WTC11 (cell line): Measurements from ENCODE around the gene DNAJC6. TPM values are rescaled to one million over a fixed set of nuclear protein-coding genes. Genes with fewer than 3 reads are reported as not detected.

Source experiments
- ATAC-seq: fragments of 200-7000 bp; cut with Tn5 transposase; 2 replicates; pipeline ENCODE4 v1.10.0; 2021; ENCODE audit warnings: mild to moderate bottlenecking, moderate library complexity
- CTCF ChIA-PET: fragments of 300-600 bp; sonication (Branson Sonifier 250); formaldehyde crosslinking; loops from one replicate; lab custom pipeline; 2021; ENCODE audit warnings: antibody characterized with exemption; lab: Charles Lee
- POLR2A ChIA-PET: fragments of 350-600 bp; sonication (Branson Sonifier 250); formaldehyde crosslinking; loops from one replicate; lab custom pipeline; 2021; ENCODE audit warnings: antibody characterized with exemption; lab: Charles Lee
- DNase-seq: peaks from one replicate; pipeline ENCODE4 v3.0.0; 2021; ENCODE audit warnings: low spot score
- H3K27ac Mint-ChIP-seq: 2 replicates; pipeline ENCODE4 v1.8.0; 2021; ENCODE audit warnings: mixed read lengths
- H3K27me3 Mint-ChIP-seq: 2 replicates; pipeline ENCODE4 v1.8.0; 2021; ENCODE audit warnings: low read depth, mild to moderate bottlenecking, moderate library complexity, mixed read lengths
- H3K36me3 Mint-ChIP-seq: 2 replicates; pipeline ENCODE4 v1.8.0; 2021; ENCODE audit warnings: mixed read lengths
- H3K4me1 Mint-ChIP-seq: 2 replicates; pipeline ENCODE4 v1.8.0; 2022; ENCODE audit warnings: mixed read lengths
- H3K4me3 Mint-ChIP-seq: 2 replicates; pipeline ENCODE4 v1.8.0; 2021; ENCODE audit warnings: mild to moderate bottlenecking, moderate library complexity, mixed read lengths
- H3K9me3 Mint-ChIP-seq: 2 replicates; pipeline ENCODE4 v1.8.0; 2021; ENCODE audit warnings: mixed read lengths
- CREM ChIP-seq: sonication (generic); formaldehyde crosslinking; IDR thresholded peaks from 2 replicates; pipeline ENCODE4 v1.8.1; 2022; ENCODE audit warnings: mild to moderate bottlenecking, missing genetic modification reagents, moderate library complexity
- EMX1 ChIP-seq: fragments of 250-450 bp; sonication (Bioruptor Pico); IDR thresholded peaks from 2 replicates; pipeline ENCODE4 v1.8.0; 2021; ENCODE audit warnings: mild to moderate bottlenecking
- ESRRA ChIP-seq: sonication (generic); formaldehyde crosslinking; IDR thresholded peaks from 2 replicates; pipeline ENCODE4 v1.8.1; 2022; ENCODE audit warnings: mild to moderate bottlenecking, missing genetic modification reagents, borderline replicate concordance
- FOXP1 ChIP-seq: sonication (generic); formaldehyde crosslinking; IDR thresholded peaks from 2 replicates; pipeline ENCODE4 v1.8.0; 2022; ENCODE audit warnings: missing genetic modification reagents, mild to moderate bottlenecking, moderate library complexity, borderline replicate concordance
- JUN ChIP-seq: sonication (generic); formaldehyde crosslinking; IDR thresholded peaks from 2 replicates; pipeline ENCODE4 v1.8.0; 2023; ENCODE audit warnings: mild to moderate bottlenecking, missing genetic modification reagents
- NFYB ChIP-seq: sonication (generic); formaldehyde crosslinking; conservative IDR thresholded peaks from 2 replicates; pipeline ENCODE4 v1.8.0; 2022; ENCODE audit warnings: low read depth, missing genetic modification reagents
- TP53 ChIP-seq: sonication (generic); formaldehyde crosslinking; IDR thresholded peaks from 2 replicates; pipeline ENCODE4 v1.8.1; 2023; ENCODE audit warnings: mild to moderate bottlenecking, missing genetic modification reagents
- ZNF121 ChIP-seq: sonication (generic); formaldehyde crosslinking; IDR thresholded peaks from 2 replicates; pipeline ENCODE4 v1.8.0; 2023; ENCODE audit warnings: missing genetic modification reagents
- ZNF138 ChIP-seq: sonication (generic); formaldehyde crosslinking; conservative IDR thresholded peaks from 2 replicates; pipeline ENCODE4 v1.8.1; 2022; ENCODE audit warnings: mild to moderate bottlenecking, moderate library complexity, missing genetic modification reagents
- ZNF317 ChIP-seq: sonication (generic); formaldehyde crosslinking; IDR thresholded peaks from 2 replicates; pipeline ENCODE4 v1.8.1; 2023; ENCODE audit warnings: low read depth, mild to moderate bottlenecking, moderate library complexity, missing genetic modification reagents, borderline replicate concordance
- ZNF416 ChIP-seq: fragments of 250-450 bp; sonication (Bioruptor Pico); IDR thresholded peaks from 2 replicates; pipeline ENCODE4 v1.9.0; 2021; ENCODE audit warnings: mild to moderate bottlenecking, inconsistent platforms
- total RNA-seq: library from RNA; stranded (reverse); gene quantifications from 3 replicates; pipeline ENCODE4 v1.2.3, GENCODE V29; 2021
- TF ChIP-seq, protein P1 (sequence below): sonication (generic); formaldehyde crosslinking; IDR thresholded peaks from 2 replicates; pipeline ENCODE4 v1.8.0; 2023; ENCODE audit warnings: missing genetic modification reagents, mild to moderate bottlenecking, borderline replicate concordance
- TF ChIP-seq, protein P2 (sequence below): fragments of 250-450 bp; sonication (Bioruptor Pico); conservative IDR thresholded peaks from 2 replicates; pipeline ENCODE4 v1.9.0; 2021; ENCODE audit warnings: mild to moderate bottlenecking
- TF ChIP-seq, protein P3 (sequence below): fragments of 250-450 bp; sonication (Bioruptor Pico); IDR thresholded peaks from 2 replicates; pipeline ENCODE4 v1.8.0; 2021; ENCODE audit warnings: mild to moderate bottlenecking
- TF ChIP-seq, protein P4 (sequence below): fragments of 250-450 bp; sonication (Bioruptor Pico); IDR thresholded peaks from 2 replicates; pipeline ENCODE4 v1.9.0; 2021; ENCODE audit warnings: mild to moderate bottlenecking, borderline replicate concordance

Gene DNAJC6
- total RNA-seq, 1 experiment from 2014 or later: 9.1 TPM

DNA sequence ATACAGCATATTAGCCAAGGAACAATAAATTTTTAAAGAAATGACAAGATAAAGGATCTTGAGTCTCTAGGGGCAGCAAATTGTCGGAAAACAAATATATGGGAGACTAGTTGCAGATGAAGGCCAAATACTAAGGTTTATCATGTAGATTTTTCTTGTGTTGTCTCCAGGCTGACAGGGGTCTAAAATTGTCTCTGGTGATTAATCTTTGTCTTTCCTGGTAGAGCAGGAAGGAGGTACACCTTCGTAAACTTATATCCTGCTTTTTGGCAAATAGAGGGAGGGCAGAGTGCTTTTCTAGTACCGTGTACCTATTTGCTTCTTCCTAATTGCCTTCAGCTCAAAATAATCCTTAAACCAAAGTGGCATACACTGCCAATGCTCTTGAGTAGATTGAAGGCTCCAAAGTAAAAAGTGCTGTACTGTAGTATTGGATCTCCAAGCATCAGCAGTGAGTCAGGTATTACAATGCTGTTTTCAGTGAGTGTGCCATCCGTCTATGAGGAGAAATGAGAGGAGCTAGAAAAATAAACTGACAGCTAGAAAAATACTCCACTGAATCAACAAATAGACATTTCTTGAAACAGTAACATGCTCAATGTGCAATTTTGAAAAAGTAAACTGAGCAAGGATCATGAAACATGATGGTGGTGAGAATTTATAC is 109.3 kb downstream of the DNAJC6 start (continued):
- TF ChIP-seq, protein P1, sequence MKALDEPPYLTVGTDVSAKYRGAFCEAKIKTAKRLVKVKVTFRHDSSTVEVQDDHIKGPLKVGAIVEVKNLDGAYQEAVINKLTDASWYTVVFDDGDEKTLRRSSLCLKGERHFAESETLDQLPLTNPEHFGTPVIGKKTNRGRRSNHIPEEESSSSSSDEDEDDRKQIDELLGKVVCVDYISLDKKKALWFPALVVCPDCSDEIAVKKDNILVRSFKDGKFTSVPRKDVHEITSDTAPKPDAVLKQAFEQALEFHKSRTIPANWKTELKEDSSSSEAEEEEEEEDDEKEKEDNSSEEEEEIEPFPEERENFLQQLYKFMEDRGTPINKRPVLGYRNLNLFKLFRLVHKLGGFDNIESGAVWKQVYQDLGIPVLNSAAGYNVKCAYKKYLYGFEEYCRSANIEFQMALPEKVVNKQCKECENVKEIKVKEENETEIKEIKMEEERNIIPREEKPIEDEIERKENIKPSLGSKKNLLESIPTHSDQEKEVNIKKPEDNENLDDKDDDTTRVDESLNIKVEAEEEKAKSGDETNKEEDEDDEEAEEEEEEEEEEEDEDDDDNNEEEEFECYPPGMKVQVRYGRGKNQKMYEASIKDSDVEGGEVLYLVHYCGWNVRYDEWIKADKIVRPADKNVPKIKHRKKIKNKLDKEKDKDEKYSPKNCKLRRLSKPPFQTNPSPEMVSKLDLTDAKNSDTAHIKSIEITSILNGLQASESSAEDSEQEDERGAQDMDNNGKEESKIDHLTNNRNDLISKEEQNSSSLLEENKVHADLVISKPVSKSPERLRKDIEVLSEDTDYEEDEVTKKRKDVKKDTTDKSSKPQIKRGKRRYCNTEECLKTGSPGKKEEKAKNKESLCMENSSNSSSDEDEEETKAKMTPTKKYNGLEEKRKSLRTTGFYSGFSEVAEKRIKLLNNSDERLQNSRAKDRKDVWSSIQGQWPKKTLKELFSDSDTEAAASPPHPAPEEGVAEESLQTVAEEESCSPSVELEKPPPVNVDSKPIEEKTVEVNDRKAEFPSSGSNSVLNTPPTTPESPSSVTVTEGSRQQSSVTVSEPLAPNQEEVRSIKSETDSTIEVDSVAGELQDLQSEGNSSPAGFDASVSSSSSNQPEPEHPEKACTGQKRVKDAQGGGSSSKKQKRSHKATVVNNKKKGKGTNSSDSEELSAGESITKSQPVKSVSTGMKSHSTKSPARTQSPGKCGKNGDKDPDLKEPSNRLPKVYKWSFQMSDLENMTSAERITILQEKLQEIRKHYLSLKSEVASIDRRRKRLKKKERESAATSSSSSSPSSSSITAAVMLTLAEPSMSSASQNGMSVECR: no peak
- TF ChIP-seq ZNF138 (CRISPR knock-in tag): no peak
- TF ChIP-seq FOXP1: no peak
- TF ChIP-seq ZNF416 (CRISPR knock-in tag): no peak
- no peak for TF ChIP-seq NFYB
- TF ChIP-seq ZNF317 (CRISPR knock-in tag): no peak
- TF ChIP-seq CREM (CRISPR knock-in tag): no peak

DNA sequence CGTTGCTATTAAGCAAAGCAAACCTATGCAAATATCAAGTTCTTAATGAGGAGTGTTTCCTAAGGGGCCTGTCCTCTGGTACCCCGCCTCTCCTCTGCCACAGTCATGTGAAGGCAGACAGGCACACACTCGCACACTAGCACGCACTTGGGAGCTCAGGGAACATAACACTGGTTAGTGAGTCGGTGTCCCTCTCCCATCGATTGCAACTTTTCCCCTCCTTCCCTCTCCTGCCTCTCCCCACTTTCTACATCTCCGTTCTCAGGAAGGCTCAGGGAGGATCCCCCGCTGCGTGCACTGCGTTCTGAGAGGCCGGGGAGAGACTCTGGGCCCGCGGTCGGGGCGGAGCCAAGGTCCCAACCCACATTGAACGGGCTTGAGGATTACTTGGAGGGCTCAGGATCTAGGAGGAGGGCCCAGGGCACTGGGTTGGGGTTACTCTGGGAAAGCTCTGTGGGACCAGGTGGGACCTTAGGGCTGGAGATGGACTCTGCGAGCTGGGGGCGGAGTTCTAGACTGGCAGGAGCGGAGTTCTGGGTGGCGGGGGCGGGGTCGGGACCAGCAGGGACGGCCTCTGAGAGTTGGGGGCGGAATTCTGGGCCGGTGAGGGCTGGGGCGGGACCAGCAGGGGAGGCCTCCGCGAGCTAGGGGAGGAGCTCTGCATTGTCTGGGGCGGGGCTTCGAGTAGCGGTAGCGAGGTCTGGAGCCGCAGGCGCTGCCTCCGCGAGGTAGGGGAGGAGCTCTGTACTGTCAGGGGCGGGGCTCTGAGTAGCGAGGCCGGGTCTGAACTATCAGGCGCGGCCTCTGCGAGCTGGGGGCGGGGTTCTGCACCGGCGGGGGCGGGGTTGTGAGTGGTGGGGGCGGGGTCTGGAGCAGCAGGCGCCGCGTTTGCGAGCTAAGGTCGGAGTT is 110.6 kb downstream of the DNAJC6 start:
- Mint-ChIP-seq H3K27me3 (no peaks in the 10 kb centered on the region), H3K4me3 (no peak overlapping the region; the same call in none of the 2 replicates), H3K4me1 (peaks cover 34% of the 10 kb centered on the region), H3K36me3 (no peaks in the 10 kb centered on the region), H3K9me3 (peaks cover 7% of the 10 kb centered on the region), H3K27ac (peak overlapping the region; percentile 97)
- ChIA-PET CTCF (interaction anchor here (0.6 to 2.0 kb wide), 15 partner anchors 9 to 268 kb away, joined by 3 to 18 read pairs (median 4); partner anchors contain the start of gene DNAJC6), POLR2A (interaction anchor here (0.5 to 1.8 kb wide), 9 partner anchors 18 to 165 kb away, joined by 3 to 12 read pairs (median 4); partner anchors contain the start of gene DNAJC6)
- peak; percentile 93 for ATAC-seq
- peak; percentile 99 for DNase-seq
- TF ChIP-seq ZNF317 (CRISPR knock-in tag): 0 out of 2 replicates have a peak, but pooled peaks have one; percentile 32
- TF ChIP-seq ZNF121 (CRISPR knock-in tag): peak; percentile 28; the same call in 1 of the 2 replicates
- no peak for TF ChIP-seq JUN
- TF ChIP-seq, protein P2, sequence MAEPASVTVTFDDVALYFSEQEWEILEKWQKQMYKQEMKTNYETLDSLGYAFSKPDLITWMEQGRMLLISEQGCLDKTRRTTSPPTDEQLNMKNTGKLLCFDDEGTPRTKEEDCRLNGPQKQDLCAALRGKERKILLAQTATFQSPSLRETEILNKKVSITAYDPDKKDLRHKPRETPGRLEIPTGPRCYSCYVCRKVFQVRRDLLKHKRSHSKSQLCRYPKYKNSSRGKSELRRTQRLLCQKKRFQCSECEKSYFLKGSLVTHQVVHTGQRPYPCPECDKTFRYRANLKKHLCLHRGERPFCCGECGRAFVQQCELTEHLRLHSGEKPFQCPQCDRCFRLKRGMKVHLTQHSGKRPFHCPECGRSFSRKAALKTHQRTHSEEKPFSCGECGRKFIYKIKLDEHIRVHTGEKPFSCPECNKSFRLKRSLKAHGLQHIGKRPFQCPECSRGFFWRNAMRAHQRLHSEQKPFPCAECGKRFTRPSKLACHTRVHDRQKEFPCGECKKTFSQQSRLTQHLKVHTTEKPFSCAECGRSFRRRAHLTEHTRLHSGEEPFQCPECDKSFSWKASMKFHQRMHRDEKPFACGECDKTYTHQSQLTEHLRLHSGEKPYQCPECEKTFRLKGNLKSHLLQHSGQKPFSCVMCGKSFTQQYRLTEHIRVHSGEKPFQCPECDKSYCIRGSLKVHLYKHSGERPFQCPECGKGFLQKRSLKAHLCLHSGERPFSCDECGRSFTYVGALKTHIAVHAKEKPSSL (CRISPR knock-in tag): no peak
- TF ChIP-seq, protein P3, sequence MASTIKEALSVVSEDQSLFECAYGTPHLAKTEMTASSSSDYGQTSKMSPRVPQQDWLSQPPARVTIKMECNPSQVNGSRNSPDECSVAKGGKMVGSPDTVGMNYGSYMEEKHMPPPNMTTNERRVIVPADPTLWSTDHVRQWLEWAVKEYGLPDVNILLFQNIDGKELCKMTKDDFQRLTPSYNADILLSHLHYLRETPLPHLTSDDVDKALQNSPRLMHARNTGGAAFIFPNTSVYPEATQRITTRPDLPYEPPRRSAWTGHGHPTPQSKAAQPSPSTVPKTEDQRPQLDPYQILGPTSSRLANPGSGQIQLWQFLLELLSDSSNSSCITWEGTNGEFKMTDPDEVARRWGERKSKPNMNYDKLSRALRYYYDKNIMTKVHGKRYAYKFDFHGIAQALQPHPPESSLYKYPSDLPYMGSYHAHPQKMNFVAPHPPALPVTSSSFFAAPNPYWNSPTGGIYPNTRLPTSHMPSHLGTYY (CRISPR knock-in tag): no peak
- TF ChIP-seq ESRRA (CRISPR knock-in tag): no peak
- TF ChIP-seq TP53: no peak
- no peak for TF ChIP-seq EMX1 (CRISPR knock-in tag)
- TF ChIP-seq, protein P4, sequence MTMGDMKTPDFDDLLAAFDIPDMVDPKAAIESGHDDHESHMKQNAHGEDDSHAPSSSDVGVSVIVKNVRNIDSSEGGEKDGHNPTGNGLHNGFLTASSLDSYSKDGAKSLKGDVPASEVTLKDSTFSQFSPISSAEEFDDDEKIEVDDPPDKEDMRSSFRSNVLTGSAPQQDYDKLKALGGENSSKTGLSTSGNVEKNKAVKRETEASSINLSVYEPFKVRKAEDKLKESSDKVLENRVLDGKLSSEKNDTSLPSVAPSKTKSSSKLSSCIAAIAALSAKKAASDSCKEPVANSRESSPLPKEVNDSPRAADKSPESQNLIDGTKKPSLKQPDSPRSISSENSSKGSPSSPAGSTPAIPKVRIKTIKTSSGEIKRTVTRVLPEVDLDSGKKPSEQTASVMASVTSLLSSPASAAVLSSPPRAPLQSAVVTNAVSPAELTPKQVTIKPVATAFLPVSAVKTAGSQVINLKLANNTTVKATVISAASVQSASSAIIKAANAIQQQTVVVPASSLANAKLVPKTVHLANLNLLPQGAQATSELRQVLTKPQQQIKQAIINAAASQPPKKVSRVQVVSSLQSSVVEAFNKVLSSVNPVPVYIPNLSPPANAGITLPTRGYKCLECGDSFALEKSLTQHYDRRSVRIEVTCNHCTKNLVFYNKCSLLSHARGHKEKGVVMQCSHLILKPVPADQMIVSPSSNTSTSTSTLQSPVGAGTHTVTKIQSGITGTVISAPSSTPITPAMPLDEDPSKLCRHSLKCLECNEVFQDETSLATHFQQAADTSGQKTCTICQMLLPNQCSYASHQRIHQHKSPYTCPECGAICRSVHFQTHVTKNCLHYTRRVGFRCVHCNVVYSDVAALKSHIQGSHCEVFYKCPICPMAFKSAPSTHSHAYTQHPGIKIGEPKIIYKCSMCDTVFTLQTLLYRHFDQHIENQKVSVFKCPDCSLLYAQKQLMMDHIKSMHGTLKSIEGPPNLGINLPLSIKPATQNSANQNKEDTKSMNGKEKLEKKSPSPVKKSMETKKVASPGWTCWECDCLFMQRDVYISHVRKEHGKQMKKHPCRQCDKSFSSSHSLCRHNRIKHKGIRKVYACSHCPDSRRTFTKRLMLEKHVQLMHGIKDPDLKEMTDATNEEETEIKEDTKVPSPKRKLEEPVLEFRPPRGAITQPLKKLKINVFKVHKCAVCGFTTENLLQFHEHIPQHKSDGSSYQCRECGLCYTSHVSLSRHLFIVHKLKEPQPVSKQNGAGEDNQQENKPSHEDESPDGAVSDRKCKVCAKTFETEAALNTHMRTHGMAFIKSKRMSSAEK (CRISPR knock-in tag): no peak
- TF ChIP-seq, protein P1: no peak
